ENCODE results near the gene HK1. TPM values are rescaled to one million over a fixed set of nuclear protein-coding genes. Genes with fewer than 3 reads are reported as not detected.

HK1 gene
- total RNA-seq, 4 donors from 2014 or later: 27.3 to 54.0 (median 30.1) TPM

GRCh38 chr10:69335063-69335587 lies 56.8 kb downstream of the HK1 start:
- H3K27ac ChIP-seq: peak overlapping the region in 2 of 4 donors; percentile 37 to 53
- DNase-seq (ENCODE audit: low spot score in 2 of 2): no peak
- H3K9me3 ChIP-seq: no peaks in the 10 kb centered on the region
- peaks cover 0 to 68% (median 23%) of the 10 kb centered on the region in 4 donors for H3K4me1 ChIP-seq
- TF ChIP-seq CTCF (IDR thresholded peaks at IDR 0.05) (no peak), POLR2A (IDR thresholded peaks at IDR 0.05) (no peak), EP300 (IDR thresholded peaks at IDR 0.05) (no peak)
- H3K4me3 ChIP-seq: no peak overlapping the region
- 30 to 52% methylated on average over 7 to 11 of the region's 13 CpGs for WGBS, 2 donors
- no peaks in the 10 kb centered on the region for H3K36me3 ChIP-seq
- no peaks in the 10 kb centered on the region for H3K27me3 ChIP-seq

GRCh38 chr10:69335613-69336012 lies 57.3 kb downstream of the HK1 start:
- DNase-seq (ENCODE audit: low spot score in 2 of 2): no peak
- TF ChIP-seq CTCF (IDR thresholded peaks at IDR 0.05): no peak
- TF ChIP-seq POLR2A (IDR thresholded peaks at IDR 0.05): no peak
- TF ChIP-seq EP300 (IDR thresholded peaks at IDR 0.05): no peak
- H3K4me3 ChIP-seq: no peak overlapping the region
- H3K27me3 ChIP-seq: no peaks in the 10 kb centered on the region
- no peaks in the 10 kb centered on the region for H3K36me3 ChIP-seq
- H3K9me3 ChIP-seq: no peaks in the 10 kb centered on the region
- H3K4me1 ChIP-seq: peaks cover 0 to 68% (median 23%) of the 10 kb centered on the region in 4 donors
- WGBS, 2 donors: 82 to 96% methylated on average over 8 of the region's 8 CpGs
- peak overlapping the region in 2 of 4 donors; percentile 37 to 53 for H3K27ac ChIP-seq

- peak overlapping the region in 1 of 4 donors; percentile 72 for H3K27ac ChIP-seq
- H3K4me1 ChIP-seq: peaks cover 0 to 68% (median 23%) of the 10 kb centered on the region in 4 donors
- no peaks in the 10 kb centered on the region for H3K9me3 ChIP-seq
- no peak overlapping the region for H3K4me3 ChIP-seq
- no peak for DNase-seq (ENCODE audit: low spot score in 2 of 2)
- H3K27me3 ChIP-seq: no peaks in the 10 kb centered on the region
- WGBS, 2 donors: 81 to 85% methylated on average over 2 of the region's 2 CpGs
- H3K36me3 ChIP-seq: no peaks in the 10 kb centered on the region
- TF ChIP-seq EP300 (IDR thresholded peaks at IDR 0.05) (no peak), POLR2A (IDR thresholded peaks at IDR 0.05) (no peak), CTCF (IDR thresholded peaks at IDR 0.05) (no peak)
These were observed 58.6 kb downstream of the HK1 start for GRCh38 chr10:69336952-69337295.

GRCh38 chr10:69337296-69338132 lies 59.2 kb downstream of the HK1 start:
- Histone ChIP-seq H3K27me3 (no peaks in the 10 kb centered on the region), H3K27ac (peak overlapping the region in 2 of 4 donors; percentile 41 to 74), H3K36me3 (no peaks in the 10 kb centered on the region), H3K4me1 (peaks cover 0 to 68% (median 23%) of the 10 kb centered on the region in 4 donors), H3K4me3 (no peak overlapping the region), H3K9me3 (no peaks in the 10 kb centered on the region)
- 49 to 61% methylated on average over 16 of the region's 16 CpGs for WGBS, 2 donors
- DNase-seq (ENCODE audit: low spot score in 2 of 2): no peak
- TF ChIP-seq POLR2A (IDR thresholded peaks at IDR 0.05) (no peak), EP300 (IDR thresholded peaks at IDR 0.05) (peak in 1 of 2 donors; percentile 34)

GRCh38 chr10:69338133-69338456 lies 59.8 kb downstream of the HK1 start:
- H3K36me3 ChIP-seq: no peaks in the 10 kb centered on the region
- H3K4me3 ChIP-seq: no peak overlapping the region
- H3K27ac ChIP-seq: peak overlapping the region in 2 of 4 donors; percentile 41 to 74
- no peak for DNase-seq (ENCODE audit: low spot score in 2 of 2)
- WGBS, 2 donors: 63 to 82% methylated on average over 4 to 8 of the region's 8 CpGs
- H3K27me3 ChIP-seq: no peaks in the 10 kb centered on the region
- TF ChIP-seq CTCF (IDR thresholded peaks at IDR 0.05): no peak
- no peak for TF ChIP-seq POLR2A (IDR thresholded peaks at IDR 0.05)
- TF ChIP-seq EP300 (IDR thresholded peaks at IDR 0.05): no peak
- H3K4me1 ChIP-seq: peaks cover 0 to 67% (median 22%) of the 10 kb centered on the region in 4 donors
- no peaks in the 10 kb centered on the region for H3K9me3 ChIP-seq

Data from tibial nerve (tissue), 4 donors.